PFSK-1 (cell line): ENCODE results near the gene EFCAB10.

Source experiments
- POLR2AphosphoS5 ChIP-seq: IDR thresholded peaks from 2 replicates; pipeline ENCODE4 v1.6.1; 2012; ENCODE audit warnings: low read depth, mild to moderate bottlenecking, control low read depth, low read length, moderate library complexity
- SIN3A ChIP-seq: IDR thresholded peaks from 2 replicates; pipeline ENCODE4 v1.6.1; 2012; ENCODE audit warnings: mild to moderate bottlenecking, low read length, moderate library complexity, borderline replicate concordance; ENCODE audit not compliant: insufficient read depth
- TAF1 ChIP-seq: IDR thresholded peaks from 2 replicates; pipeline ENCODE4 v1.6.1; 2012; ENCODE audit warnings: low read length, control low read depth, borderline replicate concordance; ENCODE audit not compliant: insufficient read depth
- TF ChIP-seq, protein P1 (sequence below), 2 experiments: IDR thresholded peaks; 2 replicates each; pipeline versions ENCODE4 v1.6.1 to v1.8.0; 2011 to 2012; ENCODE audit warnings: low read depth in 2 of 2, low read length in 2 of 2, control low read depth in 1 of 2, inconsistent platforms in 1 of 2, mild to moderate bottlenecking in 1 of 2, moderate library complexity in 1 of 2; ENCODE audit not compliant: insufficient read depth in 1 of 2

DNA sequence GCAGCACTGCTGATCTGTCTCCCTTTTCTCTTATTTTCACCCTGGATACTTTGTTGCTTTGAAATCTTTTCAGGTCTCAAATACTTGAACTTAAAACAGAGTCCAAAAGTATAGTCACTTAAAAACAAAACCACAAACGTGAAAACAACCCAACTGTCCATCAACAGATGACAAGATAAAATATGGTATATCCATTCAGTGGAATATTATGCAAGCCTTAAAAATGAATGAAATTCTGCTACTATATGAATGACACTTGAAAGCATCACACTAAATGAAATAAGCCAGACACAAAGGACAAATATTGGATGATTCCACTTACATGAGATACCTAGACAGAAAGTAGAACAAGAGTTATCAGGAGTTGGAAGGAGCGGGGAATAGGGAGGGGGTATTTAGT lies 44.7 kb upstream of the EFCAB10 start:
- TF ChIP-seq POLR2AphosphoS5 (no peak), TAF1 (no peak), SIN3A (no peak)
- TF ChIP-seq, protein P1, sequence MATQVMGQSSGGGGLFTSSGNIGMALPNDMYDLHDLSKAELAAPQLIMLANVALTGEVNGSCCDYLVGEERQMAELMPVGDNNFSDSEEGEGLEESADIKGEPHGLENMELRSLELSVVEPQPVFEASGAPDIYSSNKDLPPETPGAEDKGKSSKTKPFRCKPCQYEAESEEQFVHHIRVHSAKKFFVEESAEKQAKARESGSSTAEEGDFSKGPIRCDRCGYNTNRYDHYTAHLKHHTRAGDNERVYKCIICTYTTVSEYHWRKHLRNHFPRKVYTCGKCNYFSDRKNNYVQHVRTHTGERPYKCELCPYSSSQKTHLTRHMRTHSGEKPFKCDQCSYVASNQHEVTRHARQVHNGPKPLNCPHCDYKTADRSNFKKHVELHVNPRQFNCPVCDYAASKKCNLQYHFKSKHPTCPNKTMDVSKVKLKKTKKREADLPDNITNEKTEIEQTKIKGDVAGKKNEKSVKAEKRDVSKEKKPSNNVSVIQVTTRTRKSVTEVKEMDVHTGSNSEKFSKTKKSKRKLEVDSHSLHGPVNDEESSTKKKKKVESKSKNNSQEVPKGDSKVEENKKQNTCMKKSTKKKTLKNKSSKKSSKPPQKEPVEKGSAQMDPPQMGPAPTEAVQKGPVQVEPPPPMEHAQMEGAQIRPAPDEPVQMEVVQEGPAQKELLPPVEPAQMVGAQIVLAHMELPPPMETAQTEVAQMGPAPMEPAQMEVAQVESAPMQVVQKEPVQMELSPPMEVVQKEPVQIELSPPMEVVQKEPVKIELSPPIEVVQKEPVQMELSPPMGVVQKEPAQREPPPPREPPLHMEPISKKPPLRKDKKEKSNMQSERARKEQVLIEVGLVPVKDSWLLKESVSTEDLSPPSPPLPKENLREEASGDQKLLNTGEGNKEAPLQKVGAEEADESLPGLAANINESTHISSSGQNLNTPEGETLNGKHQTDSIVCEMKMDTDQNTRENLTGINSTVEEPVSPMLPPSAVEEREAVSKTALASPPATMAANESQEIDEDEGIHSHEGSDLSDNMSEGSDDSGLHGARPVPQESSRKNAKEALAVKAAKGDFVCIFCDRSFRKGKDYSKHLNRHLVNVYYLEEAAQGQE (IDR thresholded peaks at IDR 0.05; ENCODE audit: insufficient read depth in 1 of 2, low read depth in 2 of 2, low read length in 2 of 2) = no peak
